OCI-LY7 (cell line): ENCODE results near the gene PSMA6. TPM values are rescaled to one million over a fixed set of nuclear protein-coding genes. Genes with fewer than 3 reads are reported as not detected.

ENCODE experiments used
- BruUV-seq: library from RNA; stranded (reverse); fragments of 400-500 nt; replicated peaks from 2 replicates; lab custom pipeline; 2021; lab: Mats Ljungman, UMichigan
- CTCF ChIA-PET: fragments of 300-600 bp; sonication (Branson Sonifier 250); formaldehyde crosslinking; loops from one replicate; lab custom pipeline; 2022; ENCODE audit warnings: antibody characterized with exemption; ENCODE audit not compliant: unreplicated experiment; lab: Charles Lee
- POLR2A ChIA-PET: fragments of 300-600 bp; sonication (Branson Sonifier 250); formaldehyde crosslinking; loops from one replicate; lab custom pipeline; 2022; ENCODE audit warnings: antibody characterized with exemption; lab: Charles Lee
- DNase-seq: peaks from one replicate; pipeline ENCODE4 v3.0.0-alpha.2; 2015; ENCODE audit warnings: low spot score
- H2AFZ ChIP-seq: fragments of 200-600 bp; sonication (generic), shearing (Covaris generic); 2 replicates; pipeline ENCODE4 v1.6.1; 2014; ENCODE audit warnings: mild to moderate bottlenecking, antibody characterized with exemption, low read length, moderate library complexity
- H3K27ac ChIP-seq: fragments of 200-600 bp; sonication (generic); 2 replicates; pipeline ENCODE4 v1.5.1; 2014; ENCODE audit warnings: mixed run types, low read depth, mild to moderate bottlenecking, moderate library complexity, low read length, inconsistent platforms; ENCODE audit not compliant: poor library complexity, severe bottlenecking
- H3K36me3 ChIP-seq: fragments of 200-600 bp; sonication (generic); 2 replicates; pipeline ENCODE4 v1.6.1; 2014; ENCODE audit warnings: mild to moderate bottlenecking, antibody characterized with exemption, low read length, moderate library complexity, mixed read lengths; ENCODE audit not compliant: insufficient read depth
- H3K4me1 ChIP-seq: fragments of 200-600 bp; sonication (generic); 2 replicates; pipeline ENCODE4 v1.5.1; 2014; ENCODE audit warnings: mild to moderate bottlenecking, low read length; ENCODE audit not compliant: insufficient read depth, poor library complexity, severe bottlenecking
- H3K4me2 ChIP-seq: fragments of 200-600 bp; sonication (generic); 2 replicates; pipeline ENCODE4 v1.6.1; 2014; ENCODE audit warnings: mild to moderate bottlenecking, low read length
- H3K4me3 ChIP-seq: fragments of 200-600 bp; sonication (generic); 2 replicates; pipeline ENCODE4 v1.5.1; 2014; ENCODE audit warnings: mild to moderate bottlenecking, low read depth, low read length; ENCODE audit not compliant: poor library complexity, severe bottlenecking
- H3K79me2 ChIP-seq: fragments of 200-600 bp; sonication (generic); 2 replicates; pipeline ENCODE4 v1.6.1; 2016; ENCODE audit warnings: low read depth, mild to moderate bottlenecking, low read length, moderate library complexity, mixed read lengths; ENCODE audit not compliant: insufficient read depth
- H3K9me2 ChIP-seq: fragments of 200-600 bp; sonication (generic); 2 replicates; pipeline ENCODE4 v1.6.1; 2016; ENCODE audit warnings: mild to moderate bottlenecking, low read length, mixed read lengths; ENCODE audit not compliant: insufficient read depth
- H3K9me3 ChIP-seq: fragments of 200-600 bp; sonication (generic); 2 replicates; pipeline ENCODE4 v1.6.1; 2014; ENCODE audit warnings: mild to moderate bottlenecking, mixed run types, low read length, mixed read lengths
- H4K20me1 ChIP-seq: fragments of 200-600 bp; sonication (generic); 2 replicates; pipeline ENCODE4 v1.6.1; 2014; ENCODE audit warnings: mild to moderate bottlenecking, antibody characterized with exemption, low read length, moderate library complexity, mixed read lengths; ENCODE audit not compliant: insufficient read depth
- CTCF ChIP-seq: fragments of 200-600 bp; sonication (generic); conservative IDR thresholded peaks from 2 replicates; pipeline ENCODE4 v1.5.1; 2014; ENCODE audit warnings: mild to moderate bottlenecking, antibody characterized with exemption, low read length, moderate library complexity, mixed read lengths
- EZH2phosphoT487 ChIP-seq: fragments of 200-600 bp; sonication (generic); IDR thresholded peaks from 2 replicates; pipeline ENCODE4 v1.6.1; 2018; ENCODE audit warnings: low read depth, borderline replicate concordance, mild to moderate bottlenecking, mixed run types, antibody characterized with exemption, low read length, moderate library complexity, mixed read lengths
- intact Hi-C: fragments of 100-400 bp; cut with micrococcal nuclease; formaldehyde crosslinking; loops from one replicate; pipeline ENCODE4 v1.10.0; 2022; ENCODE audit not compliant: unreplicated experiment
- total RNA-seq, 2 experiments: library from RNA; depleted of rRNA in 1 of 2; stranded (reverse); fragments of >200 nt in 1 of 2; shearing (Covaris generic) in 1 of 2; gene quantifications; 2 replicates each; pipeline ENCODE4 v1.2.3, GENCODE V29; 2014 to 2022

The PSMA6 gene
- total RNA-seq, 2 experiments from 2014 or later = 216 to 267 TPM

GRCh38 chr14:35362450-35362849 lies 70.3 kb downstream of the PSMA6 start:
- Histone ChIP-seq H3K79me2 (no peaks in the 10 kb centered on the region), H3K4me2 (no peak overlapping the region)

GRCh38 chr14:35362911-35363374 lies 70.8 kb downstream of the PSMA6 start:
- ChIA-PET CTCF (no interaction called here), POLR2A (no interaction called here)
- no peak for DNase-seq
- no peaks in the 10 kb centered on the region for H3K9me2 ChIP-seq
- no peaks in the 10 kb centered on the region for H3K79me2 ChIP-seq
- intact Hi-C loops = no loop called here
- no peak overlapping the region for H3K4me2 ChIP-seq
- no peaks in the 10 kb centered on the region for H4K20me1 ChIP-seq
- TF ChIP-seq EZH2phosphoT487 (no peak), CTCF (no peak)
- peaks cover 14% of the 10 kb centered on the region for H3K4me1 ChIP-seq
- H3K27ac ChIP-seq = no peak overlapping the region
- no peak overlapping the region for H3K4me3 ChIP-seq
- BruUV-seq = no TSS peak
- no peaks in the 10 kb centered on the region for H3K9me3 ChIP-seq
- H2AFZ ChIP-seq = no peak overlapping the region
- no peaks in the 10 kb centered on the region for H3K36me3 ChIP-seq

More at GRCh38 chr14:35362450-35362849, 70.3 kb downstream of the PSMA6 start:
- H3K36me3 ChIP-seq = no peaks in the 10 kb centered on the region
- peaks cover 9% of the 10 kb centered on the region for H3K4me1 ChIP-seq
- TF ChIP-seq EZH2phosphoT487 (no peak), CTCF (no peak)
- H3K9me2 ChIP-seq = no peaks in the 10 kb centered on the region
- ChIA-PET POLR2A (no interaction called here), CTCF (no interaction called here)
- no peaks in the 10 kb centered on the region for H3K9me3 ChIP-seq
- no peak overlapping the region for H3K4me3 ChIP-seq
- no peak for DNase-seq
- no TSS peak for BruUV-seq
- no peaks in the 10 kb centered on the region for H4K20me1 ChIP-seq
- H3K27ac ChIP-seq = no peak overlapping the region
- no peak overlapping the region for H2AFZ ChIP-seq
- intact Hi-C loops = no loop called here

GRCh38 chr14:35365130-35366055 lies 73.2 kb downstream of the PSMA6 start:
- Histone ChIP-seq H3K9me3 (no peaks in the 10 kb centered on the region), H2AFZ (no peak overlapping the region), H3K9me2 (no peaks in the 10 kb centered on the region), H3K4me2 (no peak overlapping the region), H4K20me1 (no peaks in the 10 kb centered on the region), H3K27ac (no peak overlapping the region), H3K4me3 (no peak overlapping the region), H3K4me1 (peaks cover 18% of the 10 kb centered on the region), H3K36me3 (no peaks in the 10 kb centered on the region), H3K79me2 (no peaks in the 10 kb centered on the region)
- TF ChIP-seq EZH2phosphoT487 = no peak
- no peak for TF ChIP-seq CTCF
- BruUV-seq = no TSS peak
- POLR2A ChIA-PET = interaction anchor here (0.6 to 0.8 kb wide), 3 partner anchors 9 to 25 kb away, joined by 3 to 4 read pairs (median 3); no protein-coding TSS in a partner anchor
- DNase-seq = no peak
- intact Hi-C loops = no loop called here
- CTCF ChIA-PET = interaction anchor here (0.8 kb wide), 1 partner anchor 11 kb away, joined by 5 read pairs; no protein-coding TSS in a partner anchor
